Stimulated activated naive CD8-positive, alpha-beta T cell treated with anti-CD3 and anti-CD28 coated beads, Interleukin-15, Interleukin-2, amounts not matched to agents 100 U/mL and 50 U/mL, for 24 hours (primary cell): ENCODE data around the gene PHF8.

Source experiments
- ATAC-seq: fragments of 150-1000 bp; cut with Tn5 transposase; one replicate; pipeline ENCODE4 v1.10.0; 2021
- DNase-seq: peaks from one replicate; pipeline ENCODE4 v3.0.0; 2021

The PHF8 gene

GRCh38 chrX:54012830-54013500 is 31.3 kb downstream of the PHF8 start:
- DNase-seq: no peak
- ATAC-seq: no peak

- DNase-seq: no peak
- no peak for ATAC-seq
Measured at GRCh38 chrX:54007682-54008081, 36.6 kb downstream of the PHF8 start.

- DNase-seq (no peak), ATAC-seq (no peak)
Measured at GRCh38 chrX:53997724-53998123, 46.5 kb downstream of the PHF8 start.

- no peak for DNase-seq
- no peak for ATAC-seq
Measured at GRCh38 chrX:53992589-53992988, 51.7 kb downstream of the PHF8 start.

GRCh38 chrX:53990171-53990570 is 54.1 kb downstream of the PHF8 start:
- DNase-seq: no peak
- no peak for ATAC-seq

GRCh38 chrX:53984895-53985294 is 59.4 kb downstream of the PHF8 start:
- ATAC-seq (no peak), DNase-seq (no peak)

GRCh38 chrX:53974529-53974928 is 69.7 kb downstream of the PHF8 start:
- no peak for ATAC-seq

GRCh38 chrX:53969540-53969939 is 74.7 kb downstream of the PHF8 start:
- ATAC-seq: no peak
- DNase-seq: no peak

More at GRCh38 chrX:53974529-53974928, 69.7 kb downstream of the PHF8 start:
- no peak for DNase-seq

GRCh38 chrX:53950130-53950733 is 94.0 kb downstream of the PHF8 start:
- ATAC-seq (no peak), DNase-seq (no peak)

- ATAC-seq (no peak), DNase-seq (no peak)
Measured at GRCh38 chrX:53940180-53940579, 104.1 kb downstream of the PHF8 start.

- DNase-seq (no peak), ATAC-seq (no peak)
Measured at GRCh38 chrX:53939127-53939526, 105.1 kb downstream of the PHF8 start.

- ATAC-seq (no peak), DNase-seq (no peak)
Measured at GRCh38 chrX:53930515-53931380, 113.5 kb downstream of the PHF8 start.

- ATAC-seq: no peak
- no peak for DNase-seq
Measured at GRCh38 chrX:53926030-53926429, 118.2 kb downstream of the PHF8 start.

- no peak for ATAC-seq
- no peak for DNase-seq
Measured at GRCh38 chrX:53918702-53919101, 125.6 kb downstream of the PHF8 start.

- DNase-seq (no peak), ATAC-seq (no peak)
Measured at GRCh38 chrX:53900623-53901022, 143.7 kb downstream of the PHF8 start.

GRCh38 chrX:53895270-53895669 is 149.0 kb downstream of the PHF8 start:
- DNase-seq (no peak), ATAC-seq (no peak)
